Osteocyte (in vitro differentiated cells): Measurements from ENCODE around the gene EPHB3. TPM values are rescaled to one million over a fixed set of nuclear protein-coding genes. Genes with fewer than 3 reads are reported as not detected.

Experiments
- DNase-seq: peaks from one replicate; pipeline ENCODE4 v3.0.0; 2021; ENCODE audit warnings: mixed read lengths; ENCODE audit not compliant: unreplicated experiment; ENCODE audit errors: extremely low spot score
- H3K27ac Mint-ChIP-seq: one replicate; pipeline ENCODE4 v1.8.0; 2021; ENCODE audit warnings: mild to moderate bottlenecking, mixed read lengths; ENCODE audit not compliant: unreplicated experiment
- H3K27me3 Mint-ChIP-seq: one replicate; pipeline ENCODE4 v1.8.0; 2021; ENCODE audit warnings: mixed read lengths; ENCODE audit not compliant: unreplicated experiment
- H3K36me3 Mint-ChIP-seq: one replicate; pipeline ENCODE4 v1.8.0; 2021; ENCODE audit warnings: mixed read lengths; ENCODE audit not compliant: unreplicated experiment
- H3K4me1 Mint-ChIP-seq: one replicate; pipeline ENCODE4 v1.8.0; 2021; ENCODE audit warnings: mixed read lengths; ENCODE audit not compliant: unreplicated experiment
- H3K4me3 Mint-ChIP-seq: one replicate; pipeline ENCODE4 v1.8.0; 2021; ENCODE audit warnings: mild to moderate bottlenecking, moderate library complexity, mixed read lengths; ENCODE audit not compliant: unreplicated experiment
- H3K9me3 Mint-ChIP-seq: one replicate; pipeline ENCODE4 v1.8.0; 2021; ENCODE audit warnings: mixed read lengths; ENCODE audit not compliant: unreplicated experiment
- CTCF ChIP-seq: fragments of 200-600 bp; sonication (generic); IDR thresholded peaks from 2 replicates; pipeline ENCODE4 v1.5.0; 2021; ENCODE audit warnings: antibody characterized with exemption, mild to moderate bottlenecking, moderate library complexity
- total RNA-seq: library from RNA; stranded (reverse); gene quantifications from 2 replicates; pipeline ENCODE4 v1.2.1, GENCODE V29; 2021

Gene EPHB3
- total RNA-seq, 1 donor from 2014 or later, result 11.4 TPM

- Mint-ChIP-seq H3K4me1 (peaks cover 60% of the 10 kb centered on the region), H3K9me3 (no peaks in the 10 kb centered on the region), H3K36me3 (no peaks in the 10 kb centered on the region), H3K27ac (no peak overlapping the region), H3K27me3 (peaks cover 12% of the 10 kb centered on the region), H3K4me3 (peak overlapping the region; percentile 42)
- TF ChIP-seq CTCF, result no peak
- no peak for DNase-seq
These were observed 2.5 kb downstream of the EPHB3 start for GRCh38 chr3:184563941-184564684.

- Mint-ChIP-seq H3K9me3 (no peaks in the 10 kb centered on the region), H3K27ac (peak overlapping the region; percentile 68), H3K27me3 (peaks cover 8% of the 10 kb centered on the region), H3K4me3 (peak overlapping the region; percentile 42), H3K36me3 (no peaks in the 10 kb centered on the region), H3K4me1 (peaks cover 65% of the 10 kb centered on the region)
- TF ChIP-seq CTCF, result no peak
- no peak for DNase-seq
These were observed 3.2 kb downstream of the EPHB3 start for GRCh38 chr3:184564685-184565385.

GRCh38 chr3:184565421-184566211, 4.0 kb downstream of the EPHB3 start:
- peaks cover 6% of the 10 kb centered on the region for H3K27me3 Mint-ChIP-seq
- H3K9me3 Mint-ChIP-seq, result no peaks in the 10 kb centered on the region
- no peaks in the 10 kb centered on the region for H3K36me3 Mint-ChIP-seq
- no peak for DNase-seq
- no peak for TF ChIP-seq CTCF
- peak overlapping the region; percentile 68 for H3K27ac Mint-ChIP-seq
- H3K4me1 Mint-ChIP-seq, result peaks cover 65% of the 10 kb centered on the region
- H3K4me3 Mint-ChIP-seq, result no peak overlapping the region

- Mint-ChIP-seq H3K9me3 (no peaks in the 10 kb centered on the region), H3K27me3 (no peaks in the 10 kb centered on the region), H3K27ac (peak overlapping the region; percentile 50), H3K4me1 (peaks cover 59% of the 10 kb centered on the region), H3K4me3 (no peak overlapping the region), H3K36me3 (no peaks in the 10 kb centered on the region)
- DNase-seq, result no peak
- TF ChIP-seq CTCF, result no peak
These were observed 5.1 kb downstream of the EPHB3 start for GRCh38 chr3:184566441-184567414.
